ENCODE results near the gene TNFAIP3.
"Not testable (repeated sequence)": the region's sequence is repeated elsewhere in the genome, so short reads cannot be mapped to it uniquely, and the experiment has no call there.

Gene TNFAIP3

DNA sequence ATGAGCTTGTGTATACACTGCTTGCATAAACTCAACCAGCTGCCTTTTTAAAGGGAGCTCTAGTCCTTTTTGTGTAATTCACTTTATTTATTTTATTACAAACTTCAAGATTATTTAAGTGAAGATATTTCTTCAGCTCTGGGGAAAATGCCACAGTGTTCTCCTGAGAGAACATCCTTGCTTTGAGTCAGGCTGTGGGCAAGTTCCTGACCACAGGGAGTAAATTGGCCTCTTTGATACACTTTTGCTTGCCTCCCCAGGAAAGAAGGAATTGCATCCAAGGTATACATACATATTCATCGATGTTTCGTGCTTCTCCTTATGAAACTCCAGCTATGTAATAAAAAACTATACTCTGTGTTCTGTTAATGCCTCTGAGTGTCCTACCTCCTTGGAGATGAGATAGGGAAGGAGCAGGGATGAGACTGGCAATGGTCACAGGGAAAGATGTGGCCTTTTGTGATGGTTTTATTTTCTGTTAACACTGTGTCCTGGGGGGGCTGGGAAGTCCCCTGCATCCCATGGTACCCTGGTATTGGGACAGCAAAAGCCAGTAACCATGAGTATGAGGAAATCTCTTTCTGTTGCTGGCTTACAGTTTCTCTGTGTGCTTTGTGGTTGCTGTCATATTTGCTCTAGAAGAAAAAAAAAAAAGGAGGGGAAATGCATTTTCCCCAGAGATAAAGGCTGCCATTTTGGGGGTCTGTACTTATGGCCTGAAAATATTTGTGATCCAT lies 15.3 kb downstream of the TNFAIP3 start:
- no peak for DNase-seq (ENCODE audit: insufficient read length, low spot score)
- FAIRE-seq, result no peak
- no peak for TF ChIP-seq POLR2A (IDR thresholded peaks at IDR 0.05; ENCODE audit: low read depth, low read length)

GRCh38 chr6:137883400-137884148 lies 16.5 kb downstream of the TNFAIP3 start:
- FAIRE-seq, result no peak
- TF ChIP-seq POLR2A (IDR thresholded peaks at IDR 0.05; ENCODE audit: low read depth, low read length), result no peak
- no peak for DNase-seq (ENCODE audit: insufficient read length, low spot score)

- no peak for TF ChIP-seq POLR2A (IDR thresholded peaks at IDR 0.05; ENCODE audit: low read depth, low read length)
- no peak for DNase-seq (ENCODE audit: insufficient read length, low spot score)
- no peak for FAIRE-seq
Observed at GRCh38 chr6:137884149-137884909, 17.3 kb downstream of the TNFAIP3 start.

DNA sequence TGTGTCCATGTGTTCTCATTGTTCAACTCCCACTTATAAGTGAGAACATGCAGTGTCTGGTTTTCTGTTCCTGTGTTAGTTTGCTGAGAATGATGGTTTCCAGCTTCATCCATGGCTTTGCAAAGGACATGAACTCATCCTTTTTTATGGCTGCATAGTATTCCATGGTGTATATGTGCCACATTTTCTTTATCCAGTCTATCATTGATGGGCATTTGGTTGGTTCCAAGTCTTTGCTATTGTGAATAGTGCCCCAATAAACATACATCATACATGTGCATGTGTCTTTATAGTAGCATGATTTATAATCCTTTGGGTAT lies 17.8 kb downstream of the TNFAIP3 start:
- DNase-seq (ENCODE audit: insufficient read length, low spot score); FAIRE-seq: not testable (repeated sequence)

GRCh38 chr6:137886226-137886625 lies 19.2 kb downstream of the TNFAIP3 start:
- not testable (repeated sequence) for FAIRE-seq; DNase-seq (ENCODE audit: insufficient read length, low spot score)

GRCh38 chr6:137890983-137891537 lies 24.0 kb downstream of the TNFAIP3 start:
- FAIRE-seq, result no peak

GRCh38 chr6:137892271-137892708 lies 25.2 kb downstream of the TNFAIP3 start:
- no peak for TF ChIP-seq POLR2A (IDR thresholded peaks at IDR 0.05; ENCODE audit: low read depth, low read length)
- FAIRE-seq (no peak), DNase-seq (ENCODE audit: insufficient read length, low spot score) (no peak)

More at GRCh38 chr6:137890983-137891537, 24.0 kb downstream of the TNFAIP3 start:
- DNase-seq (ENCODE audit: insufficient read length, low spot score), result no peak
- no peak for TF ChIP-seq POLR2A (IDR thresholded peaks at IDR 0.05; ENCODE audit: low read depth, low read length)

GRCh38 chr6:137893181-137893580 lies 26.1 kb downstream of the TNFAIP3 start:
- FAIRE-seq (no peak), DNase-seq (ENCODE audit: insufficient read length, low spot score) (no peak)
- TF ChIP-seq POLR2A (IDR thresholded peaks at IDR 0.05; ENCODE audit: low read depth, low read length), result no peak

- no peak for DNase-seq (ENCODE audit: insufficient read length, low spot score)
- no peak for TF ChIP-seq POLR2A (IDR thresholded peaks at IDR 0.05; ENCODE audit: low read depth, low read length)
- no peak for FAIRE-seq
Observed at GRCh38 chr6:137893726-137894125, 26.7 kb downstream of the TNFAIP3 start.

DNA sequence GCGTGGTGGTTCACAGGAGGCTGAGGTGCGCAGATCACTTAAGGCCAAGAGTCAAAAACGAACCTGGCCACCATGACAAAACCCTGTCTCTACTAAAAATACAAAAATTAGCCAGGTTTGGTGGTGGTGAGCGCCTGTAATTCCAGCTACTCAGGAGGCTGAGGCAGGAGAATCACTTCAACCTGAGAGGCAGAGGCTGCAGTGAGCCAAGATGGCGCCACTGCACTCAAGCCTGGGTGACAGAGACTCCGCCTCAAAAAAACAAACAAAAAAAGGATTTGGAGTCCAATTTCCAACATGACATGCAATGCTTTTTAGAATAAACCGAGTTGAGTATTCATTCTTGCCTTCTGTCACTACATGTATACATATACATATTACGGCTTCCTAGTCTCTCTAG lies 27.3 kb downstream of the TNFAIP3 start:
- not testable (repeated sequence) for DNase-seq (ENCODE audit: insufficient read length, low spot score); FAIRE-seq

- no peak for TF ChIP-seq POLR2A (IDR thresholded peaks at IDR 0.05; ENCODE audit: low read depth, low read length)
- FAIRE-seq (no peak), DNase-seq (ENCODE audit: insufficient read length, low spot score) (no peak)
Observed at GRCh38 chr6:137894779-137895385, 27.8 kb downstream of the TNFAIP3 start.

DNA sequence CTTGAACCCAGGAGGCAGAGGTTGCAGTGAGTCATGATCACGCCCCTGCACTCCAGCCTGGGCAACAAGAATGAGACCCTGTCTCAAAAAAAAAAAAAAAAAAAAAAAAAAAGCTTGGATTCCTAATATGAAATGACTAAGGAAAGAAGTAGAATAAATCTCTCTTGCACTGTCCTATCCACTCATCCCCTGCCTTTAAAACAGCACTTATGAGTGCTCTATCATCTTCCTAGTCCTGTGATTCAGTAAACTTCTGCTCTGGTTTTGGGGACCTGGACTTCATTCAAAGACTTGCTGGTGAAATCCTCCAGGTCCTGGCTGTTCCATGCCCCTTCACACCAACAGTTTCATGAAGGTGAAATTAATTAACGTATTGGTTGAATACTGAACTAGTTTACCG lies 29.6 kb downstream of the TNFAIP3 start:
- FAIRE-seq, result no peak
- DNase-seq (ENCODE audit: insufficient read length, low spot score), result no peak
- TF ChIP-seq POLR2A (IDR thresholded peaks at IDR 0.05; ENCODE audit: low read depth, low read length), result no peak

- no peak for DNase-seq (ENCODE audit: insufficient read length, low spot score)
- TF ChIP-seq POLR2A (IDR thresholded peaks at IDR 0.05; ENCODE audit: low read depth, low read length), result no peak
- FAIRE-seq, result no peak
Observed at GRCh38 chr6:137900815-137901214, 33.8 kb downstream of the TNFAIP3 start.

GRCh38 chr6:137901454-137901853 lies 34.4 kb downstream of the TNFAIP3 start:
- FAIRE-seq (no peak), DNase-seq (ENCODE audit: insufficient read length, low spot score) (no peak)
- TF ChIP-seq POLR2A (IDR thresholded peaks at IDR 0.05; ENCODE audit: low read depth, low read length), result no peak
